GM19193 (cell line): ENCODE results near the gene BCL6B.
A peak's percentile ranks its signal among the peaks of the same experiment; 100 is the strongest.

ENCODE experiments used
- POLR2A ChIP-seq: IDR thresholded peaks from 4 replicates; pipeline ENCODE4 v1.6.1; 2011; ENCODE audit not compliant: insufficient read depth, insufficient read length; ENCODE audit errors: extremely low read depth

The BCL6B gene

GRCh38 chr17:7003745-7004144 lies 19.1 kb upstream of the BCL6B start:
- no peak for TF ChIP-seq POLR2A

GRCh38 chr17:7004398-7005253 lies 18.2 kb upstream of the BCL6B start:
- no peak for TF ChIP-seq POLR2A

GRCh38 chr17:7005716-7006115 lies 17.1 kb upstream of the BCL6B start:
- no peak for TF ChIP-seq POLR2A

- no peak for TF ChIP-seq POLR2A
Measured at GRCh38 chr17:7007143-7007542, 15.7 kb upstream of the BCL6B start.

- no peak for TF ChIP-seq POLR2A
Measured at GRCh38 chr17:7010523-7010922, 12.3 kb upstream of the BCL6B start.

GRCh38 chr17:7011415-7011814 lies 11.4 kb upstream of the BCL6B start:
- TF ChIP-seq POLR2A: no peak

- no peak for TF ChIP-seq POLR2A
Measured at GRCh38 chr17:7011942-7012254, 11.0 kb upstream of the BCL6B start.

- peak; percentile 92 for TF ChIP-seq POLR2A
Measured at GRCh38 chr17:7014261-7014994, 8.4 kb upstream of the BCL6B start.

GRCh38 chr17:7014995-7015958 lies 7.6 kb upstream of the BCL6B start:
- peak; percentile 72 for TF ChIP-seq POLR2A

GRCh38 chr17:7016418-7016817 lies 6.4 kb upstream of the BCL6B start:
- no peak for TF ChIP-seq POLR2A

GRCh38 chr17:7016886-7017826 lies 5.7 kb upstream of the BCL6B start:
- no peak for TF ChIP-seq POLR2A

- TF ChIP-seq POLR2A: no peak
Measured at GRCh38 chr17:7017827-7018200, 5.0 kb upstream of the BCL6B start.

GRCh38 chr17:7018331-7018964 lies 4.4 kb upstream of the BCL6B start:
- TF ChIP-seq POLR2A: no peak

- no peak for TF ChIP-seq POLR2A
Measured at GRCh38 chr17:7019367-7019766, 3.5 kb upstream of the BCL6B start.
